ENCODE data around the gene ATP10A. TPM values are rescaled to one million over a fixed set of nuclear protein-coding genes. Genes with fewer than 3 reads are reported as not detected.

Gene ATP10A
- polyA plus RNA-seq, 1 of the 3 experiments (the other 2 are of a cell fraction) = not detected

- CTCF ChIA-PET = interaction anchor here (0.7 to 1.6 kb wide), 3 partner anchors 9 to 232 kb away, joined by 3 to 6 read pairs (median 3); no protein-coding TSS in a partner anchor
- no peak overlapping the region for H3K9ac ChIP-seq
- 67% methylated on average over 14 of the region's 19 CpGs for WGBS (ENCODE audit: low lambda C conversion rate)
- H2AFZ ChIP-seq (ENCODE audit: low read depth) = no peak overlapping the region
- TF ChIP-seq REST (IDR thresholded peaks at IDR 0.05; ENCODE audit: low read depth, low read length) (no peak), MEF2A (IDR thresholded peaks at IDR 0.05; ENCODE audit: borderline replicate concordance, low read depth) (no peak), SIN3A (IDR thresholded peaks at IDR 0.05; ENCODE audit: borderline replicate concordance, low read depth, low read length) (no peak), YY1 (IDR thresholded peaks at IDR 0.05; ENCODE audit: low read depth) (no peak)
- TF ChIP-seq, protein P1, sequence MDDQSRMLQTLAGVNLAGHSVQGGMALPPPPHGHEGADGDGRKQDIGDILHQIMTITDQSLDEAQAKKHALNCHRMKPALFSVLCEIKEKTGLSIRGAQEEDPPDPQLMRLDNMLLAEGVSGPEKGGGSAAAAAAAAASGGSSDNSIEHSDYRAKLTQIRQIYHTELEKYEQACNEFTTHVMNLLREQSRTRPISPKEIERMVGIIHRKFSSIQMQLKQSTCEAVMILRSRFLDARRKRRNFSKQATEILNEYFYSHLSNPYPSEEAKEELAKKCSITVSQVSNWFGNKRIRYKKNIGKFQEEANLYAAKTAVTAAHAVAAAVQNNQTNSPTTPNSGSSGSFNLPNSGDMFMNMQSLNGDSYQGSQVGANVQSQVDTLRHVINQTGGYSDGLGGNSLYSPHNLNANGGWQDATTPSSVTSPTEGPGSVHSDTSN (IDR thresholded peaks at IDR 0.05) = no peak
- H3K9me3 ChIP-seq = no peaks in the 10 kb centered on the region
- H3K36me3 ChIP-seq (replicated peaks in 1 of 2; ENCODE audit: control insufficient read depth in 1 of 2, insufficient read depth in 2 of 2, low read length in 1 of 2) = no peaks in the 10 kb centered on the region
- POLR2A ChIA-PET = no interaction called here
- H3K79me2 ChIP-seq (ENCODE audit: insufficient read depth) = no peaks in the 10 kb centered on the region
- no peak overlapping the region for H3K27ac ChIP-seq (ENCODE audit: low read depth in 2 of 2, low read length in 1 of 2)
- H3F3A ChIP-seq (replicated peaks; ENCODE audit: insufficient read depth) = no peaks in the 10 kb centered on the region
- no peaks in the 10 kb centered on the region for H3K27me3 ChIP-seq (ENCODE audit: insufficient read depth)
- no peaks in the 10 kb centered on the region for H3K9me2 ChIP-seq
- no peaks in the 10 kb centered on the region for H4K20me1 ChIP-seq (ENCODE audit: insufficient read depth)
- no peak overlapping the region for H3K4me2 ChIP-seq
- no peak for DNase-seq
- H3K4me3 ChIP-seq (ENCODE audit: low read depth in 2 of 2, low read length in 1 of 2) = no peak overlapping the region
- no peaks in the 10 kb centered on the region for H3K4me1 ChIP-seq (ENCODE audit: control insufficient read depth in 1 of 2, insufficient read depth in 2 of 2, low read depth in 1 of 2, low read length in 1 of 2)
Observed at GRCh38 chr15:25701721-25702465, 161.2 kb downstream of the ATP10A start.

DNA sequence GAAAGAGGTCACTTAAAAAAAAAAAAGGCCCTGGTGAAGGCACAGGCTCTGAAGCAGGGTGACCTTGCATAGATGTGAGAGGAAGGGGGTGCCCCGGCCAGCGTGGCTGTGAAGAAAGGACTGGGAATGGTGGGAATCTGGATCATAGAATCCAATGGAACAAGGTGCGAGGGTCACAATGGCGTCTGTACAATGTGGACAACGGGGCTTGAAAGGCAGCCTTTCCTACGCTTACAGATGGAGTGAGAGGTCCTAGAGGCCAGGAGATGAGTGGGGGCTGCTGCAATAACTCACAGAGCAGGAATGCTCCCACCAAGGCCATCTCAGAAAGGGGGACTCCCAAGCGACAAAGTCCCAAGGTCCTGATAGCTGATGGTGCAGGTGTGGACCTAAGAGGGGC is 162.2 kb downstream of the ATP10A start:
- Histone ChIP-seq H2AFZ (ENCODE audit: low read depth) (no peak overlapping the region), H3K79me2 (ENCODE audit: insufficient read depth) (no peaks in the 10 kb centered on the region), H3K4me2 (no peak overlapping the region), H3K36me3 (replicated peaks in 1 of 2; ENCODE audit: control insufficient read depth in 1 of 2, insufficient read depth in 2 of 2, low read length in 1 of 2) (no peaks in the 10 kb centered on the region), H3F3A (replicated peaks; ENCODE audit: insufficient read depth) (no peaks in the 10 kb centered on the region), H3K27me3 (ENCODE audit: insufficient read depth) (no peaks in the 10 kb centered on the region), H3K9me3 (no peaks in the 10 kb centered on the region), H3K27ac (ENCODE audit: low read depth in 2 of 2, low read length in 1 of 2) (no peak overlapping the region), H3K4me1 (ENCODE audit: control insufficient read depth in 1 of 2, insufficient read depth in 2 of 2, low read depth in 1 of 2, low read length in 1 of 2) (no peaks in the 10 kb centered on the region), H3K9me2 (no peaks in the 10 kb centered on the region), H3K9ac (no peak overlapping the region), H4K20me1 (ENCODE audit: insufficient read depth) (no peaks in the 10 kb centered on the region), H3K4me3 (ENCODE audit: low read depth in 2 of 2, low read length in 1 of 2) (no peak overlapping the region)
- WGBS (ENCODE audit: low lambda C conversion rate) = 54% methylated on average over 7 of the region's 7 CpGs
- no peak for DNase-seq
- TF ChIP-seq EZH2phosphoT487 (IDR thresholded peaks at IDR 0.05; ENCODE audit: borderline replicate concordance, low read depth) = no peak
- no peak for TF ChIP-seq RCOR1 (IDR thresholded peaks at IDR 0.05; ENCODE audit: low read length)
- TF ChIP-seq MEF2A (IDR thresholded peaks at IDR 0.05; ENCODE audit: borderline replicate concordance, low read depth) = no peak
- TF ChIP-seq, protein P2, sequence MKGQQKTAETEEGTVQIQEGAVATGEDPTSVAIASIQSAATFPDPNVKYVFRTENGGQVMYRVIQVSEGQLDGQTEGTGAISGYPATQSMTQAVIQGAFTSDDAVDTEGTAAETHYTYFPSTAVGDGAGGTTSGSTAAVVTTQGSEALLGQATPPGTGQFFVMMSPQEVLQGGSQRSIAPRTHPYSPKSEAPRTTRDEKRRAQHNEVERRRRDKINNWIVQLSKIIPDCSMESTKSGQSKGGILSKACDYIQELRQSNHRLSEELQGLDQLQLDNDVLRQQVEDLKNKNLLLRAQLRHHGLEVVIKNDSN (IDR thresholded peaks at IDR 0.05; ENCODE audit: borderline replicate concordance, low read depth) = no peak
- no peak for TF ChIP-seq ELF1 (IDR thresholded peaks at IDR 0.05)
- TF ChIP-seq FOSL2 (IDR thresholded peaks at IDR 0.05; ENCODE audit: borderline replicate concordance, low read depth) = no peak
- ChIA-PET CTCF (interaction anchor here (1.6 kb wide), 1 partner anchor 233 kb away, joined by 6 read pairs; no protein-coding TSS in a partner anchor), POLR2A (no interaction called here)
